GM12878 (cell line): Measurements from ENCODE around the gene MAPK1.

Source experiments
- CTCF ChIP-seq, 3 experiments: IDR thresholded peaks in 2 of 3; conservative IDR thresholded peaks in 1 of 3; 2 replicates each; pipeline ENCODE4 v1.5.1; 2011; ENCODE audit warnings: low read depth in 3 of 3, low read length in 3 of 3, mild to moderate bottlenecking in 3 of 3, control low read depth in 2 of 3, moderate library complexity in 2 of 3, inconsistent platforms in 1 of 3, mixed read lengths in 1 of 3; ENCODE audit not compliant: control insufficient read depth in 2 of 3, insufficient read depth in 1 of 3; ENCODE audit errors: extremely low read depth in 1 of 3
- EED ChIP-seq: sonication (generic); IDR thresholded peaks from 2 replicates; pipeline ENCODE4 v1.6.1; 2016; ENCODE audit warnings: antibody characterized with exemption, low read depth
- EGR1 ChIP-seq, 2 experiments: IDR thresholded peaks; 1 replicate in 1 of 2; 2 replicates in 1 of 2; pipeline ENCODE4 v1.6.1; 2011 to 2012; ENCODE audit warnings: low read depth in 2 of 2, low read length in 2 of 2, borderline replicate concordance in 1 of 2, mild to moderate bottlenecking in 1 of 2, moderate library complexity in 1 of 2
- JUND ChIP-seq: IDR thresholded peaks from 2 replicates; pipeline ENCODE4 v1.6.1; 2012; ENCODE audit warnings: low read depth, mild to moderate bottlenecking, low read length, improper control_type of control experiment, moderate library complexity
- POLR2A ChIP-seq: IDR thresholded peaks from 2 replicates; pipeline ENCODE4 v1.6.1; 2011; ENCODE audit warnings: low read depth, mild to moderate bottlenecking, low read length
- REST ChIP-seq: IDR thresholded peaks from 2 replicates; pipeline ENCODE4 v1.6.1; 2012; ENCODE audit warnings: mild to moderate bottlenecking, low read depth, low read length

GRCh38 chr22:21824445-21824912, 43.0 kb downstream of the MAPK1 start:
- TF ChIP-seq POLR2A (no peak), JUND (no peak), EGR1 (IDR thresholded peaks at IDR 0.05; ENCODE audit: borderline replicate concordance in 1 of 2, low read depth in 2 of 2, low read length in 2 of 2) (no peak), EED (no peak), CTCF (IDR thresholded peaks at IDR 0.05 in 2 of 3, conservative IDR thresholded peaks at IDR 0.05 in 1 of 3; ENCODE audit: control insufficient read depth in 2 of 3, extremely low read depth in 1 of 3, insufficient read depth in 1 of 3, low read depth in 3 of 3, low read length in 3 of 3) (no peak), REST (no peak)
